GM18508 (cell line): ENCODE data around the gene HOXA10.

Source experiments
- ATAC-seq: cut with Tn5 transposase; IDR thresholded peaks from one replicate; pipeline ENCODE4 v1.9.1; 2021; ENCODE audit warnings: moderate number of reproducible peaks; ENCODE audit not compliant: insufficient read depth, unreplicated experiment

The HOXA10 gene

DNA sequence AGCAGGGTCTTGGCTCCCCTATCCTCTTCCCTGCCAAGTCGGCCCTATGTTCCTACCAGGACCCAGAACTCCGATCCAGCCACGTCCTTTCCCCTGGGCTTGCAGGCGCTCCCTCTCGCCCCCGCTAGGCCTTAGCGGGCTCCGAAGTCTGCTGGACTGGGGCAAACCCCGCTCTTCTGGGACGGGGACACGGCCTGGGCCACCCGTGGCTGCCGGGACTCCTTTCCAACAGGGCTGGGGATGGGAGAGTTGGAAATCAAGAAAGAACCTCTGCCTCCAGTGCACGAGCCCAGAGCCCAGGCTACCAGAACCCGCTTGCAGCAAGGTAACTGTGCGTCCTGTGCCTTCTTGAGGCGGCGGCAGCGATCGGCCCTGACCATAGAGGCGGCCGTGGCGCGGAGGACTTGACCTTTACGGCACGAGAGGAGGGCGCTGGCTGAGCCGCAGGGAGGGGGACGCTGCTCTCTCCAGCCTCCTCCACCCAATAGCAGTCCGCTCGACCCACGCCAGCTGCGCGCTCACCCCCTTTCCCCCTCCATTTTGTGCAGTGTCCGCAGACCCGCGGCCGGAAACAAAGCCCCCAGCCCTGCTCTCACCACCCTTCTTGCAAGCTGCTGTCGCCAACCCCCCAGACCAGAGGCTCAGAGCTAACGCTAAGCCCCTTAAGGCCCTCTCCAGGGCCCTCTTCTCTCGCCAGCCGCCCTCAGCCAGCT is 17.9 kb upstream of the HOXA10 start:
- no peak for ATAC-seq

DNA sequence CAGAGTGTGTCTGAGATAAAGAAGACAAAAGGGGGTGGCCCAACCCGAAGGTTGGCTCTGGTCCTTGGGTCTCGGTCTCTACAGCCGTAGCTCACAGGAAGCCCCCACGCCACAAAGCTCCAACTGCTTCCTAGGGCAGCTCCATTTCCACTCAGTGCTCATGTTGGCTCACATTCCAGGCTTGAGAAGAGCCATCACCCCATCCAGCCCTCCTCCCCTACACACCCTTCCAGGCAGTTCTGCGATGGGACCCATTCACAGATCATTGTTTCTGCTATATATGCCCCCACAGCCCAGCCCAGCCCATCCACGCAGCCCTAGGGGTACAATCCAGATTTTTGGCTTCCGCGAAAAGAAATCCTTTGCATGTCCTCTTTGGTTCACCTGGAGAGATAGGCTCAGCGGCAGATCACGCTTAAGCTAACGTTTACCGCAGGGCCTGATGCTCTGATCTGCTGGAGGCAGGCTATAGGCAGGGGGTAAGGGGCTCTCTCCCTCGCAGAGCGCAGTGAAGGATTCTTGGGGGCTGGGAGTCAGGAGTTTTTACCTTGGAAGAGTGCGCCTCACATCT is 17.1 kb upstream of the HOXA10 start:
- no peak for ATAC-seq

DNA sequence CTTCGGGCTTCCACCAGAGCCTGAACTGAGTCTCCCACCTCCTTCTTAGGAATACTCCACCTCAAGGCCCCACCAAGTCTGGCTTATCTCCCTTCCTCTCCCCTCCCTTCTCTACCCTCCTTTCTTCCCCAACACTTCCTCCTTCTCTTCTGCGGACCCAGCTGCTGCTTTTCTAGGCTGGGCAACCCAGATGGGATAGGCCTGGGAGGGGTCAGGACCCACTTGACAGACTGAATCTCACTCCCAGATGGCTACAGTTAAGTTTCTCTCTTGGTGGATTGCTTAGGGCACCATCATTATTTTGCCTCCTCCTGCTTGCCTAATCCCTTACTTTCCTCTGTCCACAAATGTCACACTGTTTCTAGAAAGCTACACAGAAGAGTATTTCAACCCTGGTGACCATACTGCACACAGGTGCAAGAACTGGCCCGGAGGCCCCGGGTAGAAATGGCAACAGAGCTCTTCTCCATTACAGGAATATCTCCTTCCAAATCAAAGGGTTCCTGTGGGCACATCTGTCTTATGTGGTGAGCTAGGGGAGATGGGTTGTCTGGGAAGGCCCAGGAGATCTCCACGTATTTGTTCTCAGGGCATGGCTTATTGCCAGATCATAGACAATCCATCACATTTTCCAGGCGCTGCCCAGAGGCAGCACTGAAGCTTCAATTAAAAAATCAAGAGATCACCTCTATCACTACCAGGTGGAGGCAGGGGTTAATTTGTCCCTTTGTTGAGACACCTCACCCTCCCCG is 16.1 kb upstream of the HOXA10 start:
- ATAC-seq = no peak

DNA sequence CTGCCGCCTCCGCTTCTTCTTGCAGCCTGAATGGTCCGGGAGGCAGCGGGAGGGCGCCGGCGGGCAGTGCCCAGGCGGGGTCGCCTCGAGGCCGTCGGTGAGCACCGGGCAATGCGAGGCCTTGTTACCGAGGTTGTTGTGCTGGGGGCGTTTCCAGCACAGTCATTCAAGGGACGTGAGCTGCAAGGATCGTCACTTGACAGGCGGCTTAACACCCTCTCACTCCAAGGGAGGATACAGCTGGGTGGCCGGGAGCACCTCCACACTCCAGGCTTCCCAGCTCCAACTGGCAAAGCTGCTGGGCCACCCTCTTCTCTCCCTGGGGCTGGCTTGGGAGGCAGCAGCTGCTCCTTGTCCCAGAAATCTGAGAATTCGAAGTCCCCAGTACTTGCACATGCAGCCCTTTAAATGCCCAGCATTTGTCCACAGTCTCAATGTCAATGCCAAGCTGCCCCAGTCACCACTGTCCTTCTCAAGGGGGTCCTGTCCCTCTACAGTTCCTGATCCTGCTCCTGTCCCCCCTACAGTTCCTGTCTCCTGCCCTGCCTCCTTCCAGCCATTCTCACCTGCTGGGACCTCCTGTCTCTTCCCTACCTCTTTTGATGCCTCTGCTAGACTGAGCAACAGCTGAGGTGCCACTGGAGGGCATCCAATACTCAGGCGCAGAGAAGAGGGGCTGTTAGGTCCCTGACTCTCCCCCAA is 15.3 kb upstream of the HOXA10 start:
- no peak for ATAC-seq

DNA sequence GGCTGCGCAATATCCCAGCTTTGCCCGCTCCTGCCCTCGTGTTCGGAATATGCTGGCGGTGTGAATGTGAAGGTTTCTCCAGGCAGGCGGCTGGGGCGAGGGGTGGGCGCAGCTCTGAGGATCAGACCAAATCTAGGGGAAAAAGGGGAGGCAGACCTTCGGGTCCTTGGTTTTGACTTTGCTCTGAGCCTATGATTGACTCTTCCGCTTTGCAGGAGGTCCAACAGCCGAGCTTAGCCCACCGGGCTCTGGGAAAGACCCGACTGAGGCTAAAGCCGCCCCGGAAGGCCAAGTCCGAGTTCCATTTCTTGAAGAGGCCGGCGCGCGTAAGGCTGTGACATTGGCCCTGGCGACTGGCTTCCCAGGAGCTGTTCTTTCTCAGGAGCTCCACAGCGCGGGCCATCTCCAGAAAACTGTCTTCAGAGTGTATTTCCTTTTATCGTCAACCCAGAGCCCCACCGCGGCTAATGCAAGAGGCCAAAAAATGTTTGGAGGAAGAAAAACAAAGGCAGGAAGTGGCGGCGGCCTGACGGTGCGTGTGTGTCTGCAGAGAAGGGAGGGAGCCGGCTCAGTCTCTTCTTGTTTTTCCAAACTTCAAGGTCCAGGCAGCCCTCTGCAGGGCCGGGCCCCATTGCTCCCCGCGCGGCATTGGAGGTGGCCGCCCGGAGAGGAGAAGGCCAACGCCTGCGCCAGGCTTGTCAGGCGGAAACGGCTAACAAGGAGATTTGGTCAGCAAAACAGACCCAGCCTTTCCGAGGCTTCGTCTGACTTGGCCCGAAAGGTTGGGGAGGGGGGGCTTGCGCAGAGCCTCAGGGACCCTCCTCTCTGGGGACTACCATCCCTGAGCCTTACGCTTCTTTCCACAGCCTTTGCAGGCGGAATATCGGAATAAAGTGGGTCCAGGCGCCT is 14.5 kb upstream of the HOXA10 start:
- ATAC-seq = no peak

DNA sequence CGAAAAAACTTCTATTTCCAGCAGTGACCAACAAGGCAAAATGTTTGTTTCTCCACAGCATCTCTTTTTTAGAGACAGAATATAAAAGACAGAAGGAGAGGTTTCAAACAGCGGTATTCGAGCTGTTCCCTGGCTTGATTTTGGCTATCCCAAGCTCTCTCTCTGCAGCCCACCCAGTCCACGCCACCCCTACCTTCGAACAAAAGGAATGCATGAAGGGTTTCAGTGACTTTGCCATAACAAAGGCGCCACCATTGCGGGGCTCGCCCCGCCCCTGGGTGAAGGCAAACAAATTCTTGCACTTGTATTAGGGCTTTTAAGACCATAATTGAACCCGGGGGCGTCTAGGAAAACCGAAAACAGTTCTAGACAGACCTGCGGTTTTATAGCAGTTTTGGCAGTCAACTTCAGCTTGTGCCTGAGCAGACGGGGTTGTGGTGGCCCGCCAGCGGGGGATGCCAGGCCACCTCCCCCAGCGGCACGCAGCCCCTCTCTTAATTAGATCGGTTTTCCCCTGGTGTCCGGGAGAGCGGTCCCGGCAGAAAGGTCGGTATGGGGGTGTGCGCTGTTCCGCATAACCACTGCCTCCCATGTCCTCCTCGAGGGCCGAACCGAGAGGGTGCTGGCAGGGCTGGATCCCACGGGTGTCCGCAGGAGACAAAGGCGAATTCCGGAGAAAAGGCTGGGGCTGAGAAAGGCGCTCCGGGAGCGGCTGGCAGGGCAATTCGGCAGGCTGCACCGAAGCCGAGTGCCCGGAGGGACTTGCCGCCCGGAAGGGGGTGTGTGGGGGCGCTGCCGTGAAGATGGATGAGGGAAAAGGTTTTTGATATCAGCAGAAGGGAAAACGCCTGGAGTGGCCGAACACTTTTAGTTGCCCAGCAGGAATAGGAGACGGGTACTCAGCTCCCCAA is 13.6 kb upstream of the HOXA10 start:
- no peak for ATAC-seq

- ATAC-seq = no peak
Observed at GRCh38 chr7:27186668-27187474, 12.8 kb upstream of the HOXA10 start.

DNA sequence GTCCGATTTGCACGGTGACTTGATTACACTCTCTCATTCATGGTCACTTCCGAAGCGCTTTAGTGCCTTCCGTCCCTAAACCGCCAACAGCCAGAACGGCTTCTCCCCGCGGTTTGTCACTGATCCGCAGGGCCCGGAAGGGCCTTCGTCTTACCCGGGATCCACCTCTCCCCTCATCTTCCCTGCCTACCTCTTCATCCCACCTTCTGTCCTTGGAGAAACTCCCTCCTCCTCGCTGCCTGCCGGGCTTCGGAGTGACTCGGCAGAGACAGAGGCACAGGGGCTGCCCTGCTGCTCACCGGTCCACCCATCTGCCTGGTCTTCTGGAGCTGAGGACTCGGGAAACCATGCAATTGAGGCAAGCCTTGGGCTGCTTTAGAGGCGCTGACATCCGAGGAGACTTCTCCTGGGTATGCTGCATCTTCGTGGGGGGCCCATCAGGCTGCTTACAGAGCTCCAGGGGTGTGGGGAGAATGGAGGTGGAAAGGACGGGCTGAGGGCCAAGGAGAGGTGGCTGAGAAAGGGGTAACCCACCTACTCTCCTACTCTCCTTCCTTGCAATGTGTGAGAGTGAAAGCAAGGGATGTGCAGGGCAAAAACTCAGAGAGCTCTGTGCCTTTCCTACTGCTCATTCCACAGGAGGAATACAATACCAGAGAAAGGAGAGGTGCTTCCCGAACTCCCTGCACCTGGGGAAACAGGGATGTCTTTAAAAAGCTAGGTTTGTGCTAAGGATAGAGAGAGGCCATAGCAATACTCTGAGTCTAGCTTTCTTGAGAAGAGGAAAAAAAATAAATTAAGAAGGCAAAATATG is 11.9 kb upstream of the HOXA10 start:
- ATAC-seq = no peak

- no peak for ATAC-seq
Observed at GRCh38 chr7:27185013-27185853, 11.1 kb upstream of the HOXA10 start, which contains the start of gene HOXA11. Gene HOXA11 (minus strand): TSS chr7:27185232. CDS start chr7:27185144, 88 bp downstream.

DNA sequence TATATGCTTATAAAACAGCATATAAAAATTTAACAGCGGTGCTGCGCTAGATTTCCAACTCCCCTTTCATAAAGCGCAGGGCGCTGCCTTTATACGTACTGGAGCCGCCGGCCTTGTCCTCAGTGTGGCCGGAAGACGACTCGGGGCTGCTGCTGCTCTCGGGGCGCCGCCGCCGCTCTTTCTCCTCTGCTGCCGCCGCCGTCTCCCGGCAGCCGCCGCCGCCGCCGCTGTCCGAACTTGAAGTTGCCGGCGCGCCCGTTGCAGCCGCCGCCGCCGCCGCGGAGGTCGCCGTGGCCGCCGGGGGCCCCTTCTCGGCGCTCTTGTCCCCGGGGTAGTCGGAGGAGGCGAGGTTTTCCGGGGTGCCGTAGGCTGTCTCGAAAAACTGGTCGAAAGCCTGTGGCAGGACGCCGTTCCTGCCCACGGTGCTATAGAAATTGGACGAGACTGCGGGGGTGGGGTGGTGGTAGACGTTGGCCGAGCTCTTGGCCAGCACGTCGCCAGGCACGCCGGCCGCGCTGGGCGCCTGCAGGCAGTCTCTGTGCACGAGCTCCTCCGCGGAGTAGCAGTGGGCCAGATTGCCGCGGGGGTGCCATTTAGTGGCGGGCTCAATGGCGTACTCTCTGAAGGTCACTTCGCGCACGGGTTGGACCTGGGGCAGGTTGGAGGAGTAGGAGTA is 10.4 kb upstream of the HOXA10 start:
- no peak for ATAC-seq

DNA sequence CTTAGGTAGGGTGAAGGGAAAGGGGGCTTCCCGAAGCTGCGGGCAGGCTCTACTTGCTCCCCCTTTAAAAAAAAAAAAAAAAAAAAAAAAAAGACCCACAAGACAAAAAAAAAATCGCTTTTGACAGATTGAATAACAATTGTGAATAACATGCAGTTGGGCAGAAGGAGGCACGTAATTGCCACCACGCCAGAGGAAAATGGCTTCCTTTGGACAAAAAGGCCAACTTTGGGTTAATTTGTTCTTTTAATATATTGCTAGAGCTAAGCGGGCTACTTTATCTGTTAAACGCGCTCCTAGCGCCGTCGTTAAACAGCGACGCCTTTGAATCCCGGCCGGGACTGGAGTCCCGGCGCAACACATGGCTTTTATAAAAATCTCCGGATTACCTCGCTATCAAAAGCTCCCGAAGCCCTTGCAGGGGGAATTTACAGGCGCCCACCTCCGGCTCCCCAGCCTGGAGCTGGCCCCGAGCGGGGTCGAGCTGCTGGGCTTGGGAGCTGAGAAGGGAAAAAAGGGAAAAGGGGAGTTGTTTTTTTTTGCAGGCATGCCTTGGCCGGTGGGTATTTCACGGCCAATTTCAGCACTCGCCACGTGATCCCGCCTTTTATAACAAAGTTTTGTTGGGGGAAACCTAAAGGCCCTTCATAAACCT is 9.7 kb upstream of the HOXA10 start:
- ATAC-seq = no peak

GRCh38 chr7:27182861-27183681 is 9.0 kb upstream of the HOXA10 start:
- no peak for ATAC-seq

DNA sequence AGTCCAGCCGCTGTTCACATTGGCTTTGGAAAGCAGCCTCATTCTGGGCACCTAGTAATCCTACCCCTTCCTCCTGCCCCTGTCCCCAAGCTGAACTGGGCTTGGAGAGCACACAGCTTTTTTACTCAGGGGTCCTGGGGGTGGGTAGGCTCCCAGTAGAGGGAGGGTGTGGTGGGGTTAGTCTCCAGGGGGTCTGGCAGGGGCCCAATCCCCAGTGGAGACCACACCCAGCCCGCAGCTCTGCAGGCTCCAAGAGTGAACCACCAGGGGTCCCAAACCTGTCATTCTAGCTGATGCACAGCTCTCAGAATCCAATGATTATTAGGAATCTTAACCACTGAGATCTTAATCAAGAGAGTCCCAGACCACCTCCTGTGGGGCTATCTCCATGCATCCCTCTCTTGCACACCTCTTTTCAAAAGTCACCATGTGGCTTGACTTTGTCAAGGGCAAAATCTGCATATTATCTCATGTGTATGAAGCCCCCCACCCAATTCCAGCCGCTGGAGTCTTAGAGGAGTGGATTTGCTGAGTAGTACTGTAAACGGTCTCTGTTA is 8.2 kb upstream of the HOXA10 start:
- ATAC-seq = no peak

DNA sequence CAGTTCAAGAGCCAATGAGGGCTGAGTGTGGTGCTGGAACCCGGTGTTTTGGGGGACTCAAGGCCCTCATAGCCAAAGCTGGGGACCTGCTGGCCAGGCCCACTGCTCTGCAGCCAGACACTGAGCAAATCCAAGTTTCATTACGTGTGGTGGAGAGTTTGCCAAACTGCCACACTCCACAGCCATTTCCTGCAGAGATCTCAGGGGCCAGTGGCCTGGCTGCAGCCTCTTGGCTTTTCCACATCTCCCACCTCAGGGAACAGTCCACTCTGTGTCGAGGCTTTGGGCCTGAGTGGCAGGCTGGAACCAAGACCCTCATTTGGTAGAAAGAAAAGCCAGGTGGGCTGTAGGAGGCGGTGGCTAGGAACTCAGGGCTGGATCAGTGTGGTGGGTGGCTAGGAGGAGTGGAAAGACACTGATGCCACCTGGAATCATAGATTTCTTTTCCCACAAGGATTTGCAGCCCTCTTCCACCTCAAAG is 7.7 kb upstream of the HOXA10 start:
- no peak for ATAC-seq
